ENCODE data around the gene ZNF385B. TPM values are rescaled to one million over a fixed set of nuclear protein-coding genes. Genes with fewer than 3 reads are reported as not detected.
"Not testable (repeated sequence)": the region's sequence is repeated elsewhere in the genome, so short reads cannot be mapped to it uniquely, and the experiment has no call there.

Gene ZNF385B
- total RNA-seq, 4 donors from 2014 or later = 0.41 to 3.3 TPM; not detected in 2

- no peak overlapping the region for H3K4me3 ChIP-seq
- H3K27ac ChIP-seq = no peak overlapping the region
- TF ChIP-seq CTCF (IDR thresholded peaks at IDR 0.05) = no peak
- TF ChIP-seq POLR2A (IDR thresholded peaks at IDR 0.05) = no peak
- no peaks in the 10 kb centered on the region for H3K4me1 ChIP-seq
- DNase-seq = no peak
- no peaks in the 10 kb centered on the region for H3K27me3 ChIP-seq
- no peaks in the 10 kb centered on the region for H3K36me3 ChIP-seq
- H3K9me3 ChIP-seq = no peaks in the 10 kb centered on the region
- intact Hi-C loops (cut with DNase I; ENCODE audit: low total_unique reads) = no loop called here
Measured at GRCh38 chr2:179899666-179900065, 38.3 kb upstream of the ZNF385B start.

- no peak for DNase-seq
Measured at GRCh38 chr2:179898873-179899272, 37.5 kb upstream of the ZNF385B start.

GRCh38 chr2:179893616-179894015 lies 32.2 kb upstream of the ZNF385B start:
- H3K4me1 ChIP-seq = no peaks in the 10 kb centered on the region
- H3K27ac ChIP-seq = no peak overlapping the region
- no peak for TF ChIP-seq POLR2A (IDR thresholded peaks at IDR 0.05)
- TF ChIP-seq CTCF (IDR thresholded peaks at IDR 0.05) = no peak
- H3K36me3 ChIP-seq = no peaks in the 10 kb centered on the region
- H3K9me3 ChIP-seq = no peaks in the 10 kb centered on the region
- intact Hi-C loops (cut with DNase I; ENCODE audit: low total_unique reads) = no loop called here
- no peak overlapping the region for H3K4me3 ChIP-seq
- no peak for DNase-seq
- H3K27me3 ChIP-seq = no peaks in the 10 kb centered on the region

More at GRCh38 chr2:179898873-179899272, 37.5 kb upstream of the ZNF385B start:
- H3K27me3 ChIP-seq = no peaks in the 10 kb centered on the region
- no peaks in the 10 kb centered on the region for H3K36me3 ChIP-seq
- intact Hi-C loops (cut with DNase I; ENCODE audit: low total_unique reads) = no loop called here
- no peak overlapping the region for H3K4me3 ChIP-seq
- no peak overlapping the region for H3K27ac ChIP-seq
- TF ChIP-seq CTCF (IDR thresholded peaks at IDR 0.05) (no peak), POLR2A (IDR thresholded peaks at IDR 0.05) (no peak)
- H3K4me1 ChIP-seq = no peaks in the 10 kb centered on the region
- no peaks in the 10 kb centered on the region for H3K9me3 ChIP-seq

- Histone ChIP-seq H3K27ac (no peak overlapping the region), H3K4me3 (no peak overlapping the region), H3K27me3 (no peaks in the 10 kb centered on the region), H3K9me3 (no peaks in the 10 kb centered on the region), H3K36me3 (no peaks in the 10 kb centered on the region), H3K4me1 (no peaks in the 10 kb centered on the region)
- intact Hi-C loops (cut with DNase I; ENCODE audit: low total_unique reads) = no loop called here
- DNase-seq = no peak
- TF ChIP-seq CTCF (IDR thresholded peaks at IDR 0.05) (no peak), POLR2A (IDR thresholded peaks at IDR 0.05) (no peak)
Measured at GRCh38 chr2:179891237-179891636, 29.8 kb upstream of the ZNF385B start.

GRCh38 chr2:179890666-179891065 lies 29.3 kb upstream of the ZNF385B start:
- intact Hi-C loops (cut with DNase I; ENCODE audit: low total_unique reads) = no loop called here
- no peak overlapping the region for H3K27ac ChIP-seq
- no peaks in the 10 kb centered on the region for H3K27me3 ChIP-seq
- no peak for DNase-seq
- no peaks in the 10 kb centered on the region for H3K9me3 ChIP-seq
- H3K36me3 ChIP-seq = no peaks in the 10 kb centered on the region
- no peak overlapping the region for H3K4me3 ChIP-seq
- H3K4me1 ChIP-seq = no peaks in the 10 kb centered on the region
- TF ChIP-seq CTCF (IDR thresholded peaks at IDR 0.05) (no peak), POLR2A (IDR thresholded peaks at IDR 0.05) (no peak)

- DNase-seq; H3K4me3 ChIP-seq; H3K27ac ChIP-seq; intact Hi-C loops (cut with DNase I; ENCODE audit: low total_unique reads); H3K36me3 ChIP-seq; H3K4me1 ChIP-seq; H3K9me3 ChIP-seq; H3K27me3 ChIP-seq: not testable (repeated sequence)
Measured at GRCh38 chr2:179888642-179889041, 27.2 kb upstream of the ZNF385B start.

Measured in uterus (tissue), 4 donors.